NCI-H2081 (cell line): ENCODE measurements around the gene SUPT7L.
"Not testable (repeated sequence)": the region's sequence is repeated elsewhere in the genome, so short reads cannot be mapped to it uniquely, and the experiment has no call there.

Experiments
- DNase-seq, 2 experiments: peaks; one replicate each; lab custom pipeline; 2025; lab: John Stamatoyannopoulos, UW

The SUPT7L gene

GRCh38 chr2:27638037-27638637, 25.3 kb downstream of the SUPT7L start:
- no peak for DNase-seq

- no peak for DNase-seq
Observed at GRCh38 chr2:27636766-27637165, 26.6 kb downstream of the SUPT7L start.

- no peak for DNase-seq
Observed at GRCh38 chr2:27634291-27634690, 29.1 kb downstream of the SUPT7L start.

- DNase-seq: not testable (repeated sequence)
Observed at GRCh38 chr2:27630257-27630656, 33.2 kb downstream of the SUPT7L start.

- DNase-seq: peak; percentile 72 to 86
Observed at GRCh38 chr2:27628767-27629709, 34.4 kb downstream of the SUPT7L start, which contains the start of the genes CCDC121 and GPN1. TSS of gene CCDC121 (minus strand) at chr2:27629012. CDS start at chr2:27627799, 1,213 bp downstream. TSS of gene GPN1 (plus strand) at chr2:27629050. CDS start at chr2:27629059, 9 bp downstream.

GRCh38 chr2:27627963-27628766, 35.2 kb downstream of the SUPT7L start:
- DNase-seq: no peak

- DNase-seq: not testable (repeated sequence)
Observed at GRCh38 chr2:27626921-27627320, 36.5 kb downstream of the SUPT7L start.

GRCh38 chr2:27626323-27626722, 37.1 kb downstream of the SUPT7L start:
- not testable (repeated sequence) for DNase-seq

GRCh38 chr2:27624943-27625342, 38.5 kb downstream of the SUPT7L start:
- DNase-seq: no peak

GRCh38 chr2:27622921-27623384, 40.5 kb downstream of the SUPT7L start:
- no peak for DNase-seq

- DNase-seq: no peak
Observed at GRCh38 chr2:27621524-27621923, 41.9 kb downstream of the SUPT7L start.

GRCh38 chr2:27615316-27615715, 48.1 kb downstream of the SUPT7L start:
- DNase-seq: peak in 1 of 2 experiments; percentile 33

GRCh38 chr2:27613985-27614384, 49.4 kb downstream of the SUPT7L start:
- DNase-seq: no peak

GRCh38 chr2:27606611-27607010, 56.8 kb downstream of the SUPT7L start:
- no peak for DNase-seq
